Astrocyte (in vitro differentiated cells and primary cell): Measurements from ENCODE around the gene GSG1L. TPM values are rescaled to one million over a fixed set of nuclear protein-coding genes. Genes with fewer than 3 reads are reported as not detected.

Source experiments
- DNase-seq: peaks from one replicate; pipeline ENCODE4 v3.0.0-alpha.2; 2010; ENCODE audit warnings: low read depth
- FAIRE-seq: peaks from 2 replicates; lab custom pipeline; 2011; peaks lifted over from hg19 to GRCh38; lab: Jason Lieb, UNC
- H2AFZ ChIP-seq: 2 replicates; pipeline ENCODE4 v1.6.0; 2012; ENCODE audit warnings: low read depth, low read length, inconsistent platforms
- H3K27ac ChIP-seq: 2 replicates; pipeline ENCODE4 v1.5.1; 2011; ENCODE audit warnings: low read depth, low read length, inconsistent platforms
- H3K27me3 ChIP-seq: 2 replicates; pipeline ENCODE4 v1.6.0; 2011; ENCODE audit warnings: low read length, inconsistent platforms; ENCODE audit not compliant: insufficient read depth
- H3K36me3 ChIP-seq: 2 replicates; pipeline ENCODE4 v1.5.1; 2011; ENCODE audit warnings: low read length, inconsistent platforms; ENCODE audit not compliant: insufficient read depth
- H3K4me1 ChIP-seq: 2 replicates; pipeline ENCODE4 v1.5.1; 2011; ENCODE audit warnings: low read length, inconsistent platforms; ENCODE audit not compliant: insufficient read depth
- H3K4me2 ChIP-seq: 2 replicates; pipeline ENCODE4 v1.6.0; 2012; ENCODE audit warnings: low read length, inconsistent platforms
- H3K4me3 ChIP-seq: 2 replicates; pipeline ENCODE4 v1.5.1; 2011; ENCODE audit warnings: low read depth, mild to moderate bottlenecking, low read length, inconsistent platforms; ENCODE audit not compliant: insufficient read depth
- H3K79me2 ChIP-seq: 2 replicates; pipeline ENCODE4 v1.6.0; 2012; ENCODE audit warnings: mild to moderate bottlenecking, low read length, inconsistent platforms; ENCODE audit not compliant: insufficient read depth
- H3K9ac ChIP-seq: 2 replicates; pipeline ENCODE4 v1.6.0; 2012; ENCODE audit warnings: mild to moderate bottlenecking, low read length, inconsistent platforms
- H3K9me3 ChIP-seq: 2 replicates; pipeline ENCODE4 v1.5.1; 2012; ENCODE audit warnings: low read depth, mild to moderate bottlenecking, low read length, inconsistent platforms; ENCODE audit not compliant: insufficient read depth
- H4K20me1 ChIP-seq: 2 replicates; pipeline ENCODE4 v1.6.0; 2012; ENCODE audit warnings: low read length, inconsistent platforms; ENCODE audit not compliant: insufficient read depth
- H3K27ac Mint-ChIP-seq: one replicate; pipeline ENCODE4 v1.8.0; 2021; ENCODE audit warnings: mild to moderate bottlenecking, mixed read lengths; ENCODE audit not compliant: unreplicated experiment
- H3K27me3 Mint-ChIP-seq: one replicate; pipeline ENCODE4 v1.8.0; 2021; ENCODE audit warnings: low read depth, mixed read lengths; ENCODE audit not compliant: unreplicated experiment
- H3K36me3 Mint-ChIP-seq: one replicate; pipeline ENCODE4 v1.8.0; 2021; ENCODE audit warnings: low read depth, mixed read lengths; ENCODE audit not compliant: unreplicated experiment
- H3K4me1 Mint-ChIP-seq: one replicate; pipeline ENCODE4 v1.8.0; 2021; ENCODE audit warnings: low read depth, mixed read lengths; ENCODE audit not compliant: unreplicated experiment
- H3K4me3 Mint-ChIP-seq: one replicate; pipeline ENCODE4 v1.8.0; 2021; ENCODE audit warnings: mild to moderate bottlenecking, moderate library complexity, mixed read lengths; ENCODE audit not compliant: unreplicated experiment
- H3K9me3 Mint-ChIP-seq: one replicate; pipeline ENCODE4 v1.8.0; 2021; ENCODE audit warnings: mild to moderate bottlenecking, mixed read lengths; ENCODE audit not compliant: unreplicated experiment
- CTCF ChIP-seq: IDR thresholded peaks from 2 replicates; pipeline ENCODE4 v1.5.1; 2011; ENCODE audit warnings: low read depth, mild to moderate bottlenecking, inconsistent platforms, low read length, moderate library complexity; ENCODE audit not compliant: insufficient read depth
- EZH2 ChIP-seq: IDR thresholded peaks from 2 replicates; pipeline ENCODE4 v1.6.1; 2012; ENCODE audit warnings: mild to moderate bottlenecking, low read length, inconsistent platforms; ENCODE audit not compliant: insufficient read depth
- total RNA-seq: library from RNA; stranded (reverse); gene quantifications from 2 replicates; pipeline ENCODE4 v1.2.1, GENCODE V29; 2021

The GSG1L gene
- total RNA-seq, 1 donor from 2014 or later = not detected

GRCh38 chr16:27838536-27839175 lies 224.9 kb downstream of the GSG1L start:
- Histone ChIP-seq H3K27me3 (peaks cover 11% of the 10 kb centered on the region), H3K27ac (no peak overlapping the region), H3K4me2 (no peak overlapping the region), H3K9ac (no peak overlapping the region), H3K4me3 (no peak overlapping the region), H4K20me1 (no peaks in the 10 kb centered on the region), H3K4me1 (no peaks in the 10 kb centered on the region), H2AFZ (no peak overlapping the region), H3K79me2 (no peaks in the 10 kb centered on the region), H3K36me3 (no peaks in the 10 kb centered on the region), H3K9me3 (no peaks in the 10 kb centered on the region)
- no peak for TF ChIP-seq CTCF
- no peak for TF ChIP-seq EZH2
- no peaks in the 10 kb centered on the region for H3K9me3 Mint-ChIP-seq
- H3K27ac Mint-ChIP-seq = no peak overlapping the region
- no peak for DNase-seq
- no peaks in the 10 kb centered on the region for H3K36me3 Mint-ChIP-seq
- no peak for FAIRE-seq
- peaks cover 6% of the 10 kb centered on the region for H3K4me1 Mint-ChIP-seq
- no peak overlapping the region for H3K4me3 Mint-ChIP-seq
- peaks cover 25% of the 10 kb centered on the region for H3K27me3 Mint-ChIP-seq

GRCh38 chr16:27829975-27830374 lies 233.5 kb downstream of the GSG1L start:
- H3K4me3 Mint-ChIP-seq = no peak overlapping the region
- H3K27ac ChIP-seq = no peak overlapping the region
- H3K4me1 Mint-ChIP-seq = no peaks in the 10 kb centered on the region
- no peaks in the 10 kb centered on the region for H3K36me3 Mint-ChIP-seq
- no peaks in the 10 kb centered on the region for H4K20me1 ChIP-seq
- H2AFZ ChIP-seq = no peak overlapping the region
- no peaks in the 10 kb centered on the region for H3K4me1 ChIP-seq
- H3K4me2 ChIP-seq = no peak overlapping the region
- no peak overlapping the region for H3K4me3 ChIP-seq
- H3K27me3 Mint-ChIP-seq = peaks cover 40% of the 10 kb centered on the region
- H3K27ac Mint-ChIP-seq = no peak overlapping the region
- H3K9me3 ChIP-seq = peaks cover 4% of the 10 kb centered on the region
- H3K79me2 ChIP-seq = no peaks in the 10 kb centered on the region
- H3K36me3 ChIP-seq = no peaks in the 10 kb centered on the region
- no peak for TF ChIP-seq CTCF
- TF ChIP-seq EZH2 = no peak
- DNase-seq (no peak), FAIRE-seq (no peak)
- H3K9me3 Mint-ChIP-seq = peaks cover 15% of the 10 kb centered on the region
- H3K27me3 ChIP-seq = peaks cover 2% of the 10 kb centered on the region
- H3K9ac ChIP-seq = no peak overlapping the region

GRCh38 chr16:27828671-27829070 lies 234.8 kb downstream of the GSG1L start:
- H2AFZ ChIP-seq = no peak overlapping the region
- peaks cover 48% of the 10 kb centered on the region for H3K27me3 Mint-ChIP-seq
- H3K27me3 ChIP-seq = peaks cover 5% of the 10 kb centered on the region
- H3K4me1 ChIP-seq = no peaks in the 10 kb centered on the region
- no peak overlapping the region for H3K4me3 ChIP-seq
- no peak for TF ChIP-seq CTCF
- no peak for TF ChIP-seq EZH2
- no peaks in the 10 kb centered on the region for H3K4me1 Mint-ChIP-seq
- no peak overlapping the region for H3K27ac ChIP-seq
- no peaks in the 10 kb centered on the region for H3K36me3 Mint-ChIP-seq
- FAIRE-seq (no peak), DNase-seq (no peak)
- H3K4me2 ChIP-seq = no peak overlapping the region
- H3K36me3 ChIP-seq = no peaks in the 10 kb centered on the region
- H3K9me3 Mint-ChIP-seq = peaks cover 15% of the 10 kb centered on the region
- H3K79me2 ChIP-seq = no peaks in the 10 kb centered on the region
- H3K9ac ChIP-seq = no peak overlapping the region
- no peak overlapping the region for H3K4me3 Mint-ChIP-seq
- no peaks in the 10 kb centered on the region for H4K20me1 ChIP-seq
- no peak overlapping the region for H3K27ac Mint-ChIP-seq
- peaks cover 4% of the 10 kb centered on the region for H3K9me3 ChIP-seq
